PFSK-1 (cell line): Measurements from ENCODE around the gene ATN1.

Experiments
- POLR2AphosphoS5 ChIP-seq: IDR thresholded peaks from 2 replicates; pipeline ENCODE4 v1.6.1; 2012; ENCODE audit warnings: low read depth, mild to moderate bottlenecking, control low read depth, low read length, moderate library complexity
- REST ChIP-seq, 2 experiments: IDR thresholded peaks; 2 replicates each; pipeline versions ENCODE4 v1.6.1 to v1.8.0; 2011 to 2012; ENCODE audit warnings: low read depth in 2 of 2, low read length in 2 of 2, control low read depth in 1 of 2, inconsistent platforms in 1 of 2, mild to moderate bottlenecking in 1 of 2, moderate library complexity in 1 of 2; ENCODE audit not compliant: insufficient read depth in 1 of 2
- SIN3A ChIP-seq: IDR thresholded peaks from 2 replicates; pipeline ENCODE4 v1.6.1; 2012; ENCODE audit warnings: mild to moderate bottlenecking, low read length, moderate library complexity, borderline replicate concordance; ENCODE audit not compliant: insufficient read depth
- TAF1 ChIP-seq: IDR thresholded peaks from 2 replicates; pipeline ENCODE4 v1.6.1; 2012; ENCODE audit warnings: low read length, control low read depth, borderline replicate concordance; ENCODE audit not compliant: insufficient read depth

DNA sequence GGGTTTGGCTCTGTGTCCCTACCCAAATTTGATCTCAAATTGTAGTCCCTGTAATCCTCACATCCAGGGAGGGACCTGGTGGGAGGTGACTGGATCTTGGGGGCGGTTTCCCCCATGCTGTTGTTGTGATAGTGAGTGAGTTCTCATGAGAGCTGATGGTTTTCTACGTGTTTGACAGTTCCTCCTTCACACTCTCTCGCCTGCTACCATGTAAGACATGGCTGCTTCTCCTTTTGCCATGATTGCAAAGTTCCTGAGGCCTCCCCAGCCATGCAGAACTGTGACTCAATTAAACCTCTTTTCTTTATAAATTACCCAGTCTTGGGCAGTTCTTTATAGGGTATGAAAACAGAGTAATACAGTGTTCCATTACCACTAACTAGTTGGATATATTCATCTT is 33.4 kb upstream of the ATN1 start:
- TF ChIP-seq POLR2AphosphoS5 (no peak), TAF1 (no peak), SIN3A (no peak), REST (IDR thresholded peaks at IDR 0.05; ENCODE audit: insufficient read depth in 1 of 2, low read depth in 2 of 2, low read length in 2 of 2) (no peak)
